IMR-90 (cell line): Measurements from ENCODE around the gene USH1G. TPM values are rescaled to one million over a fixed set of nuclear protein-coding genes. Genes with fewer than 3 reads are reported as not detected.

Experiments
- ATAC-seq: fragments of 200-7000 bp; cut with Tn5 transposase; 2 replicates; pipeline ENCODE4 v1.9.1; 2020; ENCODE audit warnings: low read depth, mild to moderate bottlenecking, moderate library complexity
- BruUV-seq: library from RNA; stranded (reverse); fragments of 400-500 nt; replicated peaks from 2 replicates; lab custom pipeline; 2021; lab: Mats Ljungman, UMichigan
- CTCF ChIA-PET: fragments of 300-600 bp; formaldehyde crosslinking; extraction: SDS; loops from one replicate; lab custom pipeline; 2021; ENCODE audit warnings: antibody characterized with exemption; lab: Yijun Ruan, JAX
- POLR2A ChIA-PET: fragments of 300-600 bp; sonication (Branson Sonifier 250); formaldehyde crosslinking; loops from one replicate; lab custom pipeline; 2022; ENCODE audit warnings: antibody characterized with exemption; ENCODE audit not compliant: unreplicated experiment; lab: Charles Lee
- DNase-seq: peaks from one replicate; pipeline ENCODE4 v3.0.0; 2013
- H2AFZ ChIP-seq: replicated peaks from 2 replicates; pipeline ENCODE3; 2013; ENCODE audit warnings: low read length, mild to moderate bottlenecking; ENCODE audit not compliant: poor library complexity
- H2AK5ac ChIP-seq: 2 replicates; pipeline ENCODE4 v1.6.1; 2013; ENCODE audit warnings: low read depth, low read length, inconsistent platforms
- H2AK9ac ChIP-seq: replicated peaks from 2 replicates; pipeline ENCODE3; 2013; ENCODE audit warnings: mild to moderate bottlenecking, low read depth, low read length, moderate library complexity; ENCODE audit not compliant: poor library complexity
- H2BK120ac ChIP-seq: 2 replicates; pipeline ENCODE4 v1.6.1; 2013; ENCODE audit warnings: low read depth, low read length, inconsistent platforms
- H2BK15ac ChIP-seq: 3 replicates; pipeline ENCODE4 v1.6.1; 2013; ENCODE audit warnings: low read depth, low read length, inconsistent platforms
- H2BK20ac ChIP-seq: 2 replicates; pipeline ENCODE4 v1.6.1; 2013; ENCODE audit warnings: low read depth, mild to moderate bottlenecking, inconsistent platforms, low read length, moderate library complexity
- H2BK5ac ChIP-seq: 2 replicates; pipeline ENCODE4 v1.6.1; 2013; ENCODE audit warnings: mild to moderate bottlenecking, low read depth, low read length, inconsistent platforms; ENCODE audit not compliant: poor library complexity, severe bottlenecking
- H3K14ac ChIP-seq: replicated peaks from 2 replicates; pipeline ENCODE4 v1.6.1; 2013; ENCODE audit warnings: low read depth, low read length, inconsistent platforms
- H3K18ac ChIP-seq: 2 replicates; pipeline ENCODE4 v1.6.1; 2013; ENCODE audit warnings: low read depth, low read length, control low read depth
- H3K23ac ChIP-seq: 2 replicates; pipeline ENCODE4 v1.6.1; 2013; ENCODE audit warnings: low read depth, low read length, inconsistent platforms
- H3K27ac ChIP-seq: 2 replicates; pipeline ENCODE4 v1.5.1; 2013; ENCODE audit warnings: mild to moderate bottlenecking, control low read depth, low read length; ENCODE audit not compliant: insufficient read depth
- H3K27me3 ChIP-seq: 2 replicates; pipeline ENCODE4 v1.6.1; 2013; ENCODE audit warnings: low read length; ENCODE audit not compliant: control insufficient read depth, insufficient read depth
- H3K36me3 ChIP-seq: 2 replicates; pipeline ENCODE4 v1.6.1; 2013; ENCODE audit warnings: low read length, mixed read lengths; ENCODE audit not compliant: control insufficient read depth, insufficient read depth
- H3K4ac ChIP-seq: 2 replicates; pipeline ENCODE4 v1.6.1; 2013; ENCODE audit warnings: low read depth, low read length, inconsistent platforms
- H3K4me1 ChIP-seq: 2 replicates; pipeline ENCODE4 v1.6.1; 2013; ENCODE audit warnings: low read length, mixed read lengths; ENCODE audit not compliant: control insufficient read depth, insufficient read depth
- H3K4me2 ChIP-seq: 2 replicates; pipeline ENCODE4 v1.6.1; 2013; ENCODE audit warnings: low read depth, mild to moderate bottlenecking, control low read depth, low read length, moderate library complexity
- H3K4me3 ChIP-seq: 2 replicates; pipeline ENCODE4 v1.5.1; 2013; ENCODE audit warnings: low read depth, mild to moderate bottlenecking, control low read depth, low read length, moderate library complexity; ENCODE audit not compliant: insufficient read depth
- H3K56ac ChIP-seq: 2 replicates; pipeline ENCODE4 v1.6.1; 2013; ENCODE audit warnings: low read length, inconsistent platforms; ENCODE audit not compliant: insufficient read depth; ENCODE audit errors: extremely low read depth
- H3K79me1 ChIP-seq, 2 experiments: 2 replicates each; pipeline ENCODE4 v1.6.1; 2013; ENCODE audit warnings: low read length in 2 of 2, inconsistent platforms in 1 of 2, low read depth in 1 of 2
- H3K9ac ChIP-seq: 2 replicates; pipeline ENCODE4 v1.6.1; 2013; ENCODE audit warnings: low read depth, low read length, control low read depth
- H3K9me1 ChIP-seq: 2 replicates; pipeline ENCODE4 v1.6.1; 2013; ENCODE audit warnings: low read length, inconsistent platforms; ENCODE audit not compliant: insufficient read depth
- H3K9me3 ChIP-seq: 2 replicates; pipeline ENCODE4 v1.6.1; 2013; ENCODE audit warnings: low read length; ENCODE audit not compliant: control insufficient read depth, insufficient read depth
- H4K20me1 ChIP-seq: 2 replicates; pipeline ENCODE4 v1.6.1; 2013; ENCODE audit warnings: low read length, inconsistent platforms; ENCODE audit not compliant: insufficient read depth
- H4K5ac ChIP-seq: 2 replicates; pipeline ENCODE4 v1.6.1; 2013; ENCODE audit warnings: mild to moderate bottlenecking, low read depth, low read length, control low read depth
- H4K8ac ChIP-seq, 2 experiments: 2 replicates each; pipeline ENCODE4 v1.6.1; 2013; ENCODE audit warnings: low read depth in 2 of 2, low read length in 2 of 2, control low read depth in 1 of 2, inconsistent platforms in 1 of 2
- H4K91ac ChIP-seq: 2 replicates; pipeline ENCODE4 v1.6.1; 2013; ENCODE audit warnings: low read depth, low read length, inconsistent platforms; ENCODE audit not compliant: insufficient read depth
- BHLHE40 ChIP-seq: fragments of 150-350 bp; IDR thresholded peaks from 2 replicates; pipeline ENCODE4 v1.6.1; 2016; ENCODE audit warnings: mild to moderate bottlenecking, low read depth, low read length
- CEBPB ChIP-seq: IDR thresholded peaks from 2 replicates; pipeline ENCODE4 v1.6.1; 2012; ENCODE audit warnings: low read depth, low read length, improper control_type of control experiment
- CHD1 ChIP-seq: IDR thresholded peaks from 2 replicates; pipeline ENCODE4 v1.6.1; 2012; ENCODE audit warnings: low read depth, low read length, improper control_type of control experiment
- CTCF ChIP-seq: conservative IDR thresholded peaks from 2 replicates; pipeline ENCODE4 v1.5.1; 2012; ENCODE audit warnings: mild to moderate bottlenecking, low read depth, low read length, improper control_type of control experiment
- ELK1 ChIP-seq: fragments of 150-350 bp; IDR thresholded peaks from 2 replicates; pipeline ENCODE4 v1.6.1; 2016; ENCODE audit warnings: low read depth, mild to moderate bottlenecking, low read length, moderate library complexity, borderline replicate concordance
- FOS ChIP-seq: fragments of 150-350 bp; IDR thresholded peaks from 2 replicates; pipeline ENCODE4 v1.6.1; 2016; ENCODE audit warnings: low read depth, low read length
- MAFK ChIP-seq: IDR thresholded peaks from 2 replicates; pipeline ENCODE4 v1.6.1; 2012; ENCODE audit warnings: low read depth, low read length, improper control_type of control experiment
- MAZ ChIP-seq: IDR thresholded peaks from 2 replicates; pipeline ENCODE4 v1.6.1; 2012; ENCODE audit warnings: low read depth, mild to moderate bottlenecking, low read length, improper control_type of control experiment, moderate library complexity, borderline replicate concordance
- NFE2L2 ChIP-seq: fragments of 150-350 bp; IDR thresholded peaks from 2 replicates; pipeline ENCODE4 v1.6.1; 2016; ENCODE audit warnings: low read depth, mild to moderate bottlenecking, low read length
- POLR2A ChIP-seq: IDR thresholded peaks from 2 replicates; pipeline ENCODE4 v1.6.1; 2012; ENCODE audit warnings: mild to moderate bottlenecking, low read depth, low read length
- RAD21 ChIP-seq: IDR thresholded peaks from 2 replicates; pipeline ENCODE4 v1.6.1; 2012; ENCODE audit warnings: low read length, improper control_type of control experiment
- RCOR1 ChIP-seq: IDR thresholded peaks from 2 replicates; pipeline ENCODE4 v1.6.1; 2012; ENCODE audit warnings: mild to moderate bottlenecking, low read length, improper control_type of control experiment; ENCODE audit not compliant: insufficient replicate concordance
- RFX5 ChIP-seq: IDR thresholded peaks from 2 replicates; pipeline ENCODE4 v1.8.0; 2012; ENCODE audit warnings: low read depth, mild to moderate bottlenecking, low read length, moderate library complexity
- SMC3 ChIP-seq: fragments of 150-350 bp; IDR thresholded peaks from 2 replicates; pipeline ENCODE4 v1.6.1; 2016; ENCODE audit warnings: low read depth, mild to moderate bottlenecking, antibody characterized with exemption, low read length, moderate library complexity
- USF2 ChIP-seq: fragments of 150-350 bp; IDR thresholded peaks from 2 replicates; pipeline ENCODE4 v1.6.1; 2017; ENCODE audit warnings: mild to moderate bottlenecking, antibody characterized with exemption, low read length, low read depth
- WGBS, 2 experiments: methylation state at CpG; one replicate each; pipeline versions ENCODE4 v1.1.5 to v1.1.7; 2013; ENCODE audit warnings: missing lambda C conversion rate in 2 of 2; ENCODE audit not compliant: insufficient read length in 1 of 2; ENCODE audit errors: extremely low coverage in 2 of 2; 5-methylcytosine and 5-hydroxymethylcytosine counted together
- dilution Hi-C: fragments of 300-500 bp; cut with HindIII; formaldehyde crosslinking; loops from one replicate; pipeline ENCODE4 v1.14.3; 2018; ENCODE audit warnings: low sequenced_read_pairs; ENCODE audit not compliant: unreplicated experiment
- in situ Hi-C: fragments of 300-500 bp; cut with MboI; formaldehyde crosslinking; loops from 3 replicates; pipeline ENCODE4 v1.14.3; 2019; ENCODE audit warnings: low sequenced_read_pairs, inconsistent platforms, mixed read lengths
- intact Hi-C: fragments of 100-400 bp; cut with micrococcal nuclease; formaldehyde crosslinking; loops from 2 replicates; pipeline ENCODE4 v1.10.0; 2022
- polyA plus RNA-seq, 3 experiments: library from polyadenylated mRNA; depleted of rRNA; stranded (reverse); fragments of >200 nt; gene quantifications; 2 replicates each; pipeline ENCODE4 v1.2.3, GENCODE V29; 2012; ENCODE audit warnings: low replicate concordance in 1 of 3
- total RNA-seq: library from RNA; depleted of rRNA; stranded (reverse); fragments of >200 nt; gene quantifications from 2 replicates; pipeline ENCODE4 v1.2.3, GENCODE V29; 2012

Gene USH1G
- total and polyA plus RNA-seq, 2 of the 4 experiments (the other 2 are of a cell fraction), result not detected

- no peak within 1 kb of the TSS for H3K9ac ChIP-seq
- no peak within 1 kb of the TSS for H4K8ac ChIP-seq
- H4K5ac ChIP-seq, result no peak within 1 kb of the TSS
- dilution Hi-C loops, result no loop called here
- H3K23ac ChIP-seq, result no peak within 1 kb of the TSS
- BruUV-seq, result no TSS peak
- H3K9me3 ChIP-seq, result no peaks in the 10 kb centered on the region
- no peak within 1 kb of the TSS for H3K4me2 ChIP-seq
- no peak within 1 kb of the TSS for H3K14ac ChIP-seq
- intact Hi-C loops, result no loop called here
- DNase-seq (no peak), ATAC-seq (no peak)
- H2BK20ac ChIP-seq, result no peak within 1 kb of the TSS
- H2BK120ac ChIP-seq, result no peak within 1 kb of the TSS
- POLR2A ChIA-PET, result no interaction called here
- H3K36me3 ChIP-seq, result no peaks in the 10 kb centered on the region
- no peak within 1 kb of the TSS for H3K56ac ChIP-seq
- H3K4ac ChIP-seq, result no peak within 1 kb of the TSS
- 2% methylated on average over 34 of the region's 78 CpGs; no CpG with 5 or more reads in 1 of the 2 experiments for WGBS, 2 experiments
- peaks cover 2% of the 10 kb centered on the region; the same call in 1 of the 2 replicates for H3K4me1 ChIP-seq
- no peak within 1 kb of the TSS for H2AFZ ChIP-seq
- H3K4me3 ChIP-seq, result no peak within 1 kb of the TSS
- no peak within 1 kb of the TSS for H2AK9ac ChIP-seq
- H2BK15ac ChIP-seq, result no peak within 1 kb of the TSS
- H3K79me1 ChIP-seq, result no peaks in the 10 kb centered on the region
- H3K9me1 ChIP-seq, result no peaks in the 10 kb centered on the region
- H3K18ac ChIP-seq, result no peak within 1 kb of the TSS
- H2BK5ac ChIP-seq, result no peak within 1 kb of the TSS
- no peaks in the 10 kb centered on the region for H4K20me1 ChIP-seq
- CTCF ChIA-PET, result no interaction called here
- no peak within 1 kb of the TSS for H4K91ac ChIP-seq
- no peak within 1 kb of the TSS for H3K27ac ChIP-seq
- H3K27me3 ChIP-seq, result peaks cover 74% of the 10 kb centered on the region
- in situ Hi-C loops, result no loop called here
- no peak within 1 kb of the TSS for H2AK5ac ChIP-seq
- TF ChIP-seq RFX5 (no peak), CHD1 (no peak), CEBPB (no peak), NFE2L2 (no peak), FOS (no peak), ELK1 (no peak), USF2 (no peak), BHLHE40 (no peak), POLR2A (no peak), SMC3 (no peak), CTCF (no peak), MAFK (no peak), RAD21 (no peak), MAZ (no peak), RCOR1 (no peak)
Observed at GRCh38 chr17:74935585-74936469, 12.8 kb upstream of the USH1G start, which contains the start of gene OTOP3. Gene OTOP3 (plus strand): TSS chr17:74935898. CDS start chr17:74935922, 24 bp downstream.
